ENCODE results near the gene PTH2R. TPM values are rescaled to one million over a fixed set of nuclear protein-coding genes. Genes with fewer than 3 reads are reported as not detected.
A peak's percentile ranks its signal among the peaks of the same experiment; 100 is the strongest.

The PTH2R gene
- total RNA-seq, 1 donor from 2014 or later = under 0.01 TPM

DNA sequence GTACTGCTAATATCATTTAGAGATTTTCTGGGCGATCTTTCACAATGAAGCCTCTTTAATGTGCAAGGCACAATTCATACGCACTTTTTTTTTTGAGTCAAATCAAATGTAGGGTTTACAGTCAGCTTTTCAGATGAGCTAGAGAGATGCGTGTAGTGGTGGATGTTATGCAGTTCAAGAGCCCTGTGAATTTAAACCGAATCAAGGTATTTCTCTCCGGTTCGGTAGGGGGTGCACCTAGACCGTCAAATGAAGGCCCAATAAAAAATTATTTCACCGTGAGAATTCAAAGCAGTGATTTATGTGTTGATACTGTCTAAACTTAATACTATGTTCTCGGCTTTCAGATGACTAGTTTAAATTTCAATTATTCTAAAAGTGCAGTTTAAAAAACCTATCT lies 1.1 kb downstream of the PTH2R start:
- no peaks in the 10 kb centered on the region for H3K36me3 ChIP-seq (ENCODE audit: control insufficient read depth, insufficient read depth, low read length)
- FAIRE-seq = no peak
- no peak overlapping the region for H3K4me3 ChIP-seq (ENCODE audit: low read depth, low read length)
- H3K27me3 ChIP-seq (ENCODE audit: control insufficient read depth, insufficient read depth, low read length) = peaks cover 10% of the 10 kb centered on the region
- DNase-seq (ENCODE audit: low read depth) = peak; percentile 20
- TF ChIP-seq, protein P1, sequence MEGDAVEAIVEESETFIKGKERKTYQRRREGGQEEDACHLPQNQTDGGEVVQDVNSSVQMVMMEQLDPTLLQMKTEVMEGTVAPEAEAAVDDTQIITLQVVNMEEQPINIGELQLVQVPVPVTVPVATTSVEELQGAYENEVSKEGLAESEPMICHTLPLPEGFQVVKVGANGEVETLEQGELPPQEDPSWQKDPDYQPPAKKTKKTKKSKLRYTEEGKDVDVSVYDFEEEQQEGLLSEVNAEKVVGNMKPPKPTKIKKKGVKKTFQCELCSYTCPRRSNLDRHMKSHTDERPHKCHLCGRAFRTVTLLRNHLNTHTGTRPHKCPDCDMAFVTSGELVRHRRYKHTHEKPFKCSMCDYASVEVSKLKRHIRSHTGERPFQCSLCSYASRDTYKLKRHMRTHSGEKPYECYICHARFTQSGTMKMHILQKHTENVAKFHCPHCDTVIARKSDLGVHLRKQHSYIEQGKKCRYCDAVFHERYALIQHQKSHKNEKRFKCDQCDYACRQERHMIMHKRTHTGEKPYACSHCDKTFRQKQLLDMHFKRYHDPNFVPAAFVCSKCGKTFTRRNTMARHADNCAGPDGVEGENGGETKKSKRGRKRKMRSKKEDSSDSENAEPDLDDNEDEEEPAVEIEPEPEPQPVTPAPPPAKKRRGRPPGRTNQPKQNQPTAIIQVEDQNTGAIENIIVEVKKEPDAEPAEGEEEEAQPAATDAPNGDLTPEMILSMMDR (IDR thresholded peaks at IDR 0.05; ENCODE audit: insufficient read depth, low read length, severe bottlenecking) = peak; percentile 22

DNA sequence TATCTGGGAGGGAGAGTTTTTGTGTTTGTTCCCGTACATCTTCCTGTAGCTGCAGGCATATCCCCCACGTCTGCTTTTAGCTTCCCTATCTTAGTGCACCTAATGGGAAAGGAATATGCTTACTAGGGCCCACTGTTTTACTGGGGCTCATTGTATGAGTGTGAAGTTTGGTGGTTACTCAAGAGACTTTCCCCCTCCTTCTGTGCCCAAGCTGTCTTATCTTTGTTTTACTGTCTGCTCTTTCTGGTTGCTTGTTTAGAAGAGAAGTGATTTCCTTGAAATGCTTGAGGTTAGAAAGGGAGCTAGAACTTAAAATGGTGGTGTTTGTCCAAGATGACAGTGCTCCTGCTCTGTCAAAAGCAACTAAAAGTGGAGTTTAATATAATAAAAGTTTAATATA lies 7.3 kb downstream of the PTH2R start:
- Histone ChIP-seq H3K4me3 (ENCODE audit: low read depth, low read length) (no peak overlapping the region), H3K36me3 (ENCODE audit: control insufficient read depth, insufficient read depth, low read length) (no peaks in the 10 kb centered on the region), H3K27me3 (ENCODE audit: control insufficient read depth, insufficient read depth, low read length) (no peaks in the 10 kb centered on the region)
- no peak for DNase-seq (ENCODE audit: low read depth)
- FAIRE-seq = no peak
- TF ChIP-seq, protein P1 (IDR thresholded peaks at IDR 0.05; ENCODE audit: insufficient read depth, low read length, severe bottlenecking) = no peak

DNA sequence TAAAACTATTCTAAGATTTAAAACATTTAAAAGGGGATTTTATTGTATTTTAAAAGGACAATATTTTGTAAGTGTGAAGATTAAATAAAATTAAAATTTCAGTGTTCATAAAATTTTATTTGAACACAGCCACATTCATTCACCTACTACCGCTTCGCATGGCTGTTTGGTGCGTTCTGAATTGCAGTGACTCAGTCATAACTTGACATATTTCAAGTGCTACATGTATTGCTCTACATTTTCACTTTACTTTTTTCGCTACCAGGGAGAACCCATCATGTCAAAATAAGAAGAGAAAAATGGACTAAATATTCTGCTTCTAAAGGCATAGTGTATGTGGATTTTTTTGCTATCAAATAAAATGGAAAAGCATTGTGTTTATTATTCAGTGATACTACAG lies 8.7 kb downstream of the PTH2R start:
- DNase-seq (ENCODE audit: low read depth) (no peak), FAIRE-seq (no peak)
- H3K4me3 ChIP-seq (ENCODE audit: low read depth, low read length) = no peak overlapping the region
- no peaks in the 10 kb centered on the region for H3K36me3 ChIP-seq (ENCODE audit: control insufficient read depth, insufficient read depth, low read length)
- H3K27me3 ChIP-seq (ENCODE audit: control insufficient read depth, insufficient read depth, low read length) = no peaks in the 10 kb centered on the region
- TF ChIP-seq, protein P1 (IDR thresholded peaks at IDR 0.05; ENCODE audit: insufficient read depth, low read length, severe bottlenecking) = no peak

DNA sequence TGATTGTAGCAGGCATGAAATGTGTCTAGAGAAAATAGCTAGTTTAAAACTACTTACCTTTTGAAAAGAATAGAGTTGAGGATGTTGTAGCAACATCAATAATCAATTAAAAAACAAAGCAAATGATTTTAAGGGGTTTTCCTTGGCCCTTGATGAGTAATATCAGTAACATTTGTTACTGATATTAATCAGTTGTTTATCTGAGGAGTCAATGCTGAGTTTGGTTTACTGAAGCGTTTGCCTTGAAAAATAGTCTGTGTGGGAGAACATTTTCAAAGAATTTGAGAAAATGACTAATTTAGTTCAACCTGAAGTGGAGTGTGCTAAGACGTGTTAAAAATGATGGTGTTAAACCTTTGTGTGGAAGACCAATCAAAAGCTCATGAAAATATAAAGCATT lies 9.3 kb downstream of the PTH2R start:
- TF ChIP-seq, protein P1 (IDR thresholded peaks at IDR 0.05; ENCODE audit: insufficient read depth, low read length, severe bottlenecking) = no peak
- FAIRE-seq = no peak
- Histone ChIP-seq H3K4me3 (ENCODE audit: low read depth, low read length) (no peak overlapping the region), H3K27me3 (ENCODE audit: control insufficient read depth, insufficient read depth, low read length) (no peaks in the 10 kb centered on the region), H3K36me3 (ENCODE audit: control insufficient read depth, insufficient read depth, low read length) (no peaks in the 10 kb centered on the region)
- no peak for DNase-seq (ENCODE audit: low read depth)

GRCh38 chr2:208426412-208427045 lies 19.9 kb downstream of the PTH2R start:
- peaks cover 2% of the 10 kb centered on the region for H3K27me3 ChIP-seq (ENCODE audit: control insufficient read depth, insufficient read depth, low read length)
- TF ChIP-seq, protein P1 (IDR thresholded peaks at IDR 0.05; ENCODE audit: insufficient read depth, low read length, severe bottlenecking) = no peak
- no peaks in the 10 kb centered on the region for H3K36me3 ChIP-seq (ENCODE audit: control insufficient read depth, insufficient read depth, low read length)
- H3K4me3 ChIP-seq (ENCODE audit: low read depth, low read length) = no peak overlapping the region
- FAIRE-seq = no peak
- no peak for DNase-seq (ENCODE audit: low read depth)

DNA sequence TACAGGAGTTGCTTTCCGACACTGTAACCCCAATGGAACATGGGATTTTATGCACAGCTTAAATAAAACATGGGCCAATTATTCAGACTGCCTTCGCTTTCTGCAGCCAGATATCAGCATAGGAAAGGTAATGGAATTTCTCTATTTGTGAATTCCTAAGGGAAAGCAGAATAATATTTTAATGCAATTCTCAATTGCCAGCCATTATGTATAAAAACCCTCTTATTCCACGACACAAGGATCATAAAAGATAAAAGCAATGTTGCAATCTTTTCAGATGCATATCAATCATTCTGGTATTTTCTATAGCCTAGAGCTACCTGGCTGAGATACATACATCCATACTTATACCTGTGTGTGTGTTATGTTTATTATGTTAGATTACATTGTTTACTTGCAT lies 31.2 kb downstream of the PTH2R start:
- no peak for FAIRE-seq
- Histone ChIP-seq H3K36me3 (ENCODE audit: control insufficient read depth, insufficient read depth, low read length) (no peaks in the 10 kb centered on the region), H3K27me3 (ENCODE audit: control insufficient read depth, insufficient read depth, low read length) (no peaks in the 10 kb centered on the region), H3K4me3 (ENCODE audit: low read depth, low read length) (no peak overlapping the region)
- DNase-seq (ENCODE audit: low read depth) = no peak
- TF ChIP-seq, protein P1 (IDR thresholded peaks at IDR 0.05; ENCODE audit: insufficient read depth, low read length, severe bottlenecking) = no peak

Measured in bronchial epithelial cell (primary cell).